Measurements from ENCODE around the gene CLBA1. TPM values are rescaled to one million over a fixed set of nuclear protein-coding genes. Genes with fewer than 3 reads are reported as not detected.

CLBA1 gene
- total RNA-seq, 1 donor from 2014 or later, result 6.4 TPM

GRCh38 chr14:104979758-104980610 lies 5.6 kb upstream of the CLBA1 start:
- no peak for DNase-seq

GRCh38 chr14:104980611-104981531 lies 4.7 kb upstream of the CLBA1 start:
- DNase-seq, result no peak

- DNase-seq, result peak; percentile 90
These were observed 3.7 kb upstream of the CLBA1 start for GRCh38 chr14:104981699-104982541.

- DNase-seq, result no peak
These were observed 2.9 kb upstream of the CLBA1 start for GRCh38 chr14:104982548-104983230.

GRCh38 chr14:104983231-104983721 lies 2.3 kb upstream of the CLBA1 start:
- DNase-seq, result no peak

- no peak for DNase-seq
These were observed 1.3 kb upstream of the CLBA1 start for GRCh38 chr14:104984056-104984894.

GRCh38 chr14:104986487-104987164 lies 1.0 kb downstream of the CLBA1 start:
- DNase-seq, result no peak

- no peak for DNase-seq
These were observed 3.8 kb downstream of the CLBA1 start for GRCh38 chr14:104989236-104989950.

- DNase-seq, result no peak
These were observed 4.3 kb downstream of the CLBA1 start for GRCh38 chr14:104989951-104990303.

- DNase-seq, result no peak
These were observed 6.3 kb downstream of the CLBA1 start for GRCh38 chr14:104991896-104992230.

GRCh38 chr14:104992501-104992900 lies 6.9 kb downstream of the CLBA1 start:
- no peak for DNase-seq

GRCh38 chr14:104993306-104993705 lies 7.7 kb downstream of the CLBA1 start:
- peak; percentile 41 for DNase-seq

- peak; percentile 85 for DNase-seq
These were observed 8.4 kb downstream of the CLBA1 start for GRCh38 chr14:104993808-104994591.

- DNase-seq, result peak; percentile 63
These were observed 9.4 kb downstream of the CLBA1 start for GRCh38 chr14:104994978-104995377.

GRCh38 chr14:104996032-104996431 lies 10.4 kb downstream of the CLBA1 start:
- DNase-seq, result no peak

- DNase-seq, result no peak
These were observed 10.9 kb downstream of the CLBA1 start for GRCh38 chr14:104996483-104996882.

GRCh38 chr14:104998801-104999200 lies 13.2 kb downstream of the CLBA1 start:
- no peak for DNase-seq

GRCh38 chr14:104999361-104999760 lies 13.8 kb downstream of the CLBA1 start:
- no peak for DNase-seq
